Stimulated activated CD8-positive, alpha-beta memory T cell treated with anti-CD3 and anti-CD28 coated beads, Interleukin-15, amount 100 ng/mL, for 4 hours (primary cell): Measurements from ENCODE around the gene SUV39H2.
"Not testable (repeated sequence)": the region's sequence is repeated elsewhere in the genome, so short reads cannot be mapped to it uniquely, and the experiment has no call there.

Experiments used
- DNase-seq, 2 donors: peaks; one replicate each; pipeline ENCODE4 v3.0.0-alpha.2; 2020; ENCODE audit warnings: low read depth in 2 of 2

SUV39H2 gene

DNA sequence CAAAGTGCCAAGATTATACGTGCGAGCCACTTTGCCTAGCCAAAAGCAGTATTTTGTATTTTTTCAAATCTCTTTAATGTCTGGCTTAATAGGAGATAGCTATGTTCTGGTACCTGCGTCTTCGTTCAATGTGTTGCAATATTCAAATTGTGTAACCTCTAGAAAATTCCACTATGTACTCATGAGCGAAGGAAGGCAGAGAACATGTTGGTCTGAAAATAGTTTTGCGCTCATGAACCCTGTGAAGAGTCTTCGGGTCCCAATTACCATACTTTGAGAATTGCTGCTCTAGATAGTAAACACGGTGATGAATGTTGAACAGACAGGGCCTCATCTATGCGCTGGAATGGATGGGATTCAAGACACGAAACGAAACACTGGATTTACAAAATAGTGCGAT, 2.7 kb upstream of the SUV39H2 start:
- no peak for DNase-seq

DNA sequence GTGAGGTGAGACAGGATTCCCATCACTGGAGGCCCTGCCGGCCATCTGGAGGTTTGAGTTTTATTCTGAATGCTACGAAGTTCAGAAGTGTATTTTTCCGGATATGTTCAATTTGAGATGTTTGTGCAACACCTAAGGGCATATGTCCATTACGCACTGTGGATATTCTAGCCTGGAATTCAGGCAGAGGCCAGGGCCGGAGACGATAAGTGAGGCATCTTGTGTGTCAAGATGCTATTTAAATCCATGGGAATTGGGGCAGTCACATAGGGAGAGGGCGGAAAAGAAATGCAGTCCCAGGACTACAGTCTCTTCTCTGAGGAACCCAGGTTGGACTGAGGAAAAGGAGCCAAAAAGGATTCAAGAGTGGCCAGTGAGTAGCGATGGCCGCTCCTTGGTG, 1.9 kb upstream of the SUV39H2 start:
- DNase-seq: no peak

DNA sequence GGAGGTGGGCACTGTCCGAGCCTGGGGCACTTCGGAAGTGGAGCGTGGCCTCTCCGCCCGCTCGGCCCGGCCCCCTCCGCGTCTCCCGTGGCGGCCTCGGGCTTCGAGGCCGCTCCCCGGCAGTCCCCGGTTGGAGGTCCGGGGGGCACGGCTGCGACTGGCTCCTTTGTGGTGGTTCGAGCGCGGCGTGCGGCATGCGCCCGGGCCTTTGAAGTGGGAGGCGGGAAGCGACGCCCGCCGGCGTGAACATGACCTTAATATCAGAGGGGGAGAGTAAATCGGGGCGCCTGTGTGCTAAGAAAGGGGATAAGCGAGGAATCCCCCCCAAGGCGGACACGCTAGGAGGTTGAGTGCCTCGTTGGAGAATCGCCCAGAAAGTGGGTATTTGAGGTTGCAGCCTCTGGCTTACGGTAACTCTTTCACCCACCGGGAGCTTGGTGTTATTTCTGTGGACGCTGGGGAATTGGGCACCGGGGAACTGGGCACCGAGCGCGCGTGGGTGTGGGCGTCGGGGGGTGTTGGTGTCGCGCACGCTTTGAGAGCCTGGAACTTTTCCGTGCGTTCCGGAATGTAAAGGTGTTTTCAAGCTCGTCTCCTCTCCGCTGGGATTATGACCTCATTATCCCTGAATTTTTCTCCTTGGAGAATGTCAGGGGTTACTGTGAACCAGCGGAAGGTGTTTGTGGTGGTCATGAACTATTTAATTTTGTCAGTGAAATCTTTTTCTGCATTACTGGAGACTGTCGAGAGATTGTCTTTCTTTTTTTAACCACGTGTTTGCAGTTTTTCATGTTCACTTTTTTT, 660 bp downstream of the SUV39H2 start:
- DNase-seq: peak; percentile 10 to 12

DNA sequence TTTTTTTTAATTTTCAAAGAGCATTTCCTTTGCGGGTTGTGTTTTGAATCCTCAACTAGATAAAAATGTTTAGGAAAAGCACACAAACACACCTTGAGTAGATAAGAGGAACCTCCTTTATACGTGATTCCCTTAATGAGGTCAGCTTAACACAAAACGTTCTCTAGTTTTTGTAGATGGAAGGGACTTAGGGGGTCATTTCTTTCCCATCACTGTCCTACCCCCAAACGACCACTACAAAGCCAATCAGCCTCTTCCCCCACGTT, 1.2 kb downstream of the SUV39H2 start:
- no peak for DNase-seq

DNA sequence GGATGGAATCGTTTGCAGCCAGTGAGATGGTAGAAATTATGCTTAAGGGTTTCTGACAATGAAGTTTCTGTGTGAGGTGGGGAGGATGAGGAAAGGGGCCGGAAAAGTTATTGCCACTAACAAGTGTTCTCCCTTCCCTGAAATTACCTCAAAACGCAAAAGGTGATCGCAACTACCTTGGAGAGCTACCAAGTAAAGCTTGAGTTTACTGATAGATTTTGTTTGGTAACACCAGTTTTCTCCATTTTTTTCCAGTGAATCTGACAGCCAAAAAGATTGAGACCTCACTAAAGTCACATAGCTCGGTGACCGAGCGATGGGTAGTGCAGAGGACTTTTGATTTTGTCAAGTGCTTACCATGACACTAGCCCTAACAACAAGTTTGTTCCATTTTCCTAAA, 1.6 kb downstream of the SUV39H2 start:
- DNase-seq: no peak

DNA sequence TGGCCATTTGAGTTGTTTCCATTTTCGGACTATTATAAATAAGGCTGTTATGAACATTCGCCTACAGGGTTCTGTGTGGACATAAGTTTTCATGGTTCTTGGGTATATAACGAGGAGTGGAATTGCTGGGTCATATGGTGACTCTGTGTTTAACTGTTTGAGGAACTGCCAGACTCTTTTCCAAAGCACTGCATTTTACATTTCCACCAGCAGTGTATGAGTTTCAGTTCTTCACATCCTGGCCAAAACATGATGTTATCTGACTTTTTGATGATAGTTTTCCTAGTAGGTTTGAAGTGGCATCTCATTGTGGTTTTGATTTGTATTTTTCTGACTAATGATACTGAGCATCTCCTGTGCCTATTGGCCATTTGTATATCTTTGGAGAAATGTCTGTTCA, 5.4 kb downstream of the SUV39H2 start:
- DNase-seq: no peak

DNA sequence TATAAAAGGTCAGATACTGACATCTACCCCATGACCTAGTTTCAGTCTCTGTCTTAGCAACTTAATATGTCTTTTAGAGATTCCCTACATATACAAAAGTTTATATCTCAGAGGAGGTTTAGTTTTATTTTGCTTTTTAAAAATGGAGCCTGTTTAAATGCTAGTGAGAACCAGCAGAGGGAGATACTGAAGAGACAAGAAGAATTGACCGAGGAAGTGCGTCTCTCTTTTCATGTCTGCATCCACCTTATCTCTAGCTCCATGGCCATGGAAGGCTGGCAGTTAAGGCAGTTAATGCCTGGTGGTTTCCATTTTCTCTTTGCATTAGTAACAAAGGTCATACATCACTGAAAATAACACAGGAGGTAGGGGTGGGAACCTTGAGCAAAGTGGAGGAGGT, 10.7 kb downstream of the SUV39H2 start:
- DNase-seq: no peak

DNA sequence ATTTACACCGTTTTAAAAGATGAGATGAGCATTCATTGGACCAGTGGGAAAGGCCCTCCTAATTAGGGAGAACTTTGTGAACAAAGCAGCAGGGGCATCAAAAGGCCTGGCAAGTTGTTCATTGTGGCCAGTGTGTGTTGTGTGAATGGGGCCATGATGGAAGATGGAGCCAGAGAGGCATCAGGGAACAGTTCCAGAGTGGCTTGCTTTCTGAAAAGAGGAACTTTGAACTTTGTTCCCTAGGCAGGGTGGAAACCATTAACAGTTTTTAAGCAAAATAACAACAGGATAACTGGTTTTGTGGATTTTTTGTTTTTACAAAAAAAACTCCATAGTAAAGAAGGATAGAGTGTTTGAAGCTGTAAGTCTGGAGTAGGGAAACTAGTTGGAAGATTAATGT, 12.5 kb downstream of the SUV39H2 start:
- no peak for DNase-seq

DNA sequence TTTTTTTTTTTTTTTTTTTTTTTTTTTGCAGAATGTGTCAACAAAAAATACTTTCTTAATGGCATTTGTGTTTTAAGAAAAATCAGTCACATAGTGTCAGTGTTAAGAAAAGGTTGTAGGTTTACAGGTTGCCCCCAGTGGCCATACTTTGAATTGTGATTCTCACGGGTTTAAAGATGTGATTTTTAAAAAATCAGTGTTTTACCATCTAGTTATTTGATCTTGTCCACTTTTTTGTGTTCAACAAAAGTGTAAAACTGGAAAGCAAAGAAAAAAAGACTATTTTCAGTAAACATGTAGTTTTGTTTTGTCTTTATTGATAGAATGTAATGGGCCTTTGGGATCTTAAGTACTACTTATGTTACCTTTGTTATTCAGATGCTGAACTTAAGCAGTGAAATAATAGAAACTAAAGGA, 25.7 kb downstream of the SUV39H2 start:
- no peak for DNase-seq

DNA sequence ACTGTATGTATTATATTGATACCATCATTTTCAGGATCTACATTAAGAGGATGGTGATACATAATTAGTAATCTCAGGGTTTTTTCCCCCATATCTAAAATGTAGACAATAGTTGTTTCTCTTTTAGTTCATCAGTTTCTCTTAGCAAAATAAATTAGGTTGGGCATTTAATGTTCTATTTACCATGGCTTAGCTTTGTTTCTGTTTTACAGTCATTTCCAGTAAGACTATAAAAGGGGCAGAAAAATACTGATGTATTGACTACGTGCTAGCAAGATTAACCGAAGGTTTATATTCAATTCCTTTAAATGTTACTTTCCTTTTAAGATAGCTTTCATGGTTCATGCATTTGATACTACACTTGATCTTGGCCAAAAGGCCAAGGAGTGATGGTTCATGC, 26.2 kb downstream of the SUV39H2 start:
- DNase-seq: no peak

DNA sequence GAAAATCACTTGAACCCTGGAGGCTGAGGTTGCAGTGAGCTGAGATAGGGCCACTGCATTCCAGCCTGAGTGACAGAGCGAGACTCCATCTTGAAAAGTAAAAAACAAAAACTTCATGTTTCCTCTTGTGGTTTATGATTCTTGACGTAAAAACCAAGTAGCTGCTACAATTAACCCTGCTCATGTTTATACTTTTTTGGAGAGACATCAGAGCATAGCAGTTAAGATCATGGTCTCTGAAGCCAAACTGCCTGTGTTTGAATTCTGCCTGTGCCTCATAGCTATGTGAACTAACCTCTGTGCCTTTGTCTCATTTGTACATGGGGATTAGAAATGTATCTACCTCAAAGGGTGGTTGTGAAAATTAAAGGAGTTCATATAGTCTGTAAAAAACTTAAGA, 27.2 kb downstream of the SUV39H2 start:
- no peak for DNase-seq

DNA sequence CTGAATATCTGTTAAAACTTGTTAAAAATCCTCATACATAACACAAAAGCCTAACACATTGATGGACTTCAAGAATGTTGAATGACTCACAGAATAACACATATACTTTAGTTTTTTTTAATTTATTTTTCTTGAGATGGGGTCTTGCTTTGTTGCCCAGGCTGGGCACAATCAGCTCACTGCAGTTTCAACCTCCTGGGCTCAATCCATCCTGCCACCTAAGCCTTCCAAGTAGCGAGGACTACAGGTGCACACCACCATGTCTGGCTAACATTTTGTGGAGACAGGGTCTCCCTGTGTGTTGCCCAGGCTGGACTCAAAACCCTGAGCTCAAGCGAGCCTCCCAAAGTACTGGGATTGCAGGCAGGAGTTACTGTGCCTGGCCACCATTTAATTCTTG, 28.1 kb downstream of the SUV39H2 start:
- no peak for DNase-seq

DNA sequence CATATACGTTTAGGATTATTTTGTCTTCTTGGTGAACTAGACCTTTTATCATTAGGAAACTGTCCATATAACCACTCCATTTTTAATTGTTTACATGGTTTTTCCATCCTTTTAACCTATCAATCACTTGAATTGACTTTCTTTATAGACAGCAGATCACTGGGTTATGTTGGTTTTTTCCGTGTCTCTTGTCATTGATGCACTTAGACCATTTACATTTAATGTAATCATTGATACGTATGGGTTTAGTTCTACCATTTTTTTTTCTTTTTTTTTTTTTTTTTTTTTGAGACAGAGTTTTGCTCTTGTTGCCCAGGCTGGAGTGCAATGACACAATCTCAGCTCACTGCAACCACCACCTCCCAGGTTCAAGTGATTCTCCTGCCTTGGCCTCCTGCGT, 28.9 kb downstream of the SUV39H2 start:
- not testable (repeated sequence) for DNase-seq

DNA sequence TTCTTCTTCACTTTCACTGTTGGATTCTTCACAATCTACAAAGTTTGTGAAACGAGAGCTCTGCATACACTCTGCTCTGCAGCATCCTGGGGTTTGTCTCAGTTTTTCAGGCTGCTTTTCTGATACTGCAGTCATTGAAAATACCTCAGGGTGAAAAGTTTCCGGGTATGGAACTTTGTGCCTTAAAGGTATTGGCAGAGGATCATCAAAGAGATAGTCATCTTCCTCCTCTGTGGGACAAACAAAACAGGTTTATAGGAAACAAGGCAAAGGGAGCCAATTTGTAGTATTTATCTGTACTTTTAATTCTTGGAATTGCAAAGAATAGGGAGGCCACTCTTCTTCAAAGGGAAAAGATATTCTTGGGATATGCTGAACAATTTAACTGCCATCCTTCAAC, 30.4 kb downstream of the SUV39H2 start:
- DNase-seq: no peak

DNA sequence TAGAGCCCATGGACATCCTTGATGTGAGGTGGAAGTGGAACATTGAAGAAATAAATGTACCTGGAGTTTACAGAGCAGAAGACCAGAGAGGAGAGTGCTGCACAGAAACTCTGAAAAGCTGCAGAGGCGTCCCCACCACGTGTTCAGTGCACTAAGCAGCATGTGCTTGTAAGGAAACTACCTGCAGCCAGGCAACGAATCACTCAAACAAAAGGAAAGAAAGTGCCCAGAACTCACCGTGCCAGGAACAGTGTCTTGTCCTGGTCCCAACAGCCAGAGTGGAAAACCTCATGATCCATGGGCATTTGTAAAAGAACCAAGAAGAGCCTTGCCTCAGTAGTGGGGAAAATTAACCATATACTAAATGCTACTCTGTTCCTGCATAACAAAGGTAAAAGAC, 32.3 kb downstream of the SUV39H2 start:
- no peak for DNase-seq

DNA sequence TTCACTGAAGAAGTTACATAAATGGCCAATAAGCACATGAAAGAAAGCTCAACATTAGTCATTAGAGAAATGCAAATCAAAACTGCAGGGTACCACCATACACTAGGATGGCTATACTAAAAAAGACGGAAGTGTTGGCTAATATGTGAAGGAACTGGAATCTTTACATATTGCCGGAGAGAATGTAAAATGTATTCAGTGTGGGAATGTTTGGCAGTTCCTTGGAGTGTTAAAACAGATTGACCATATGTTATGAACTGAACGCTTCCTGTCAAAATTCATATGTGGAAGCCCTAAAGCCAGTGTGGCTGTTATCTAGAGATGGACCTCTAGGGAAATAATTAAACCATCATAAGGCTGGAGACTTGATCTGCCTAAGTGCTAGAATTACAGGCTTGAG, 33.1 kb downstream of the SUV39H2 start:
- no peak for DNase-seq

DNA sequence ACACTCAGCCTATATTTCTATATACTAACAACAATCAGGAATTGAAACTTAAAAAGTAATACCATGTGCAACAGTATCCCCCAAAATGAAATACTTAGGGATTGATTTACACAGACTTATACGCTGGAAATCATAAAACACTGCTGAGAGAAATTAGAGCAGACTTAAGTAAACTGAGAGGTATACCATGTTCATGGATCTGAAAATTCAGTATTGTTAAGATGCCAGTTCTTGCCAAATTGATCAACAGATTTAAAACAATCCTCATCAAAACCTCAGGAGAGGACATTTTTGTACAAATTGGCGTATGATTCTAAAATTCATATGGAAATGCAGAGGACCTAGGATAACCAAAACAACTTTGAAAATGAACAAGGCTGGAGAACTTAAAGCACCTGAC, 37.9 kb downstream of the SUV39H2 start:
- DNase-seq: no peak

DNA sequence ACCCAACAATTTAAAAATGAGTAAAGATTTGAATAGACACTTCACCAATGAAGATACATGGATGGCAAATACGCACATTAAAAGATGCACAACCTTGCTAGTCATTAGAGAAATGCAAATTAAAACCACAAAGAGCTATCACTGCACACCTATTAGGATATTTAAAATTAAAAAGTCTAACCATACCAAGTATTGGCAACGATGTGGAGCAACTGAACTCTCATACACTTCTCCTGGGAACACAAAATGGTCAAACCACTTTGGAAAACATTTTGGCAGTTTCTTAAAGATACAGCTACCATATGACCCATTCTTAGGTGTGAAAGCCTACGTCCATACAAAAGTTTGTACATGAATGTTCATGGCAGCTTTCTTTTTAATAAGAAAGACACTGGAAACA, 39.2 kb downstream of the SUV39H2 start:
- DNase-seq: no peak

DNA sequence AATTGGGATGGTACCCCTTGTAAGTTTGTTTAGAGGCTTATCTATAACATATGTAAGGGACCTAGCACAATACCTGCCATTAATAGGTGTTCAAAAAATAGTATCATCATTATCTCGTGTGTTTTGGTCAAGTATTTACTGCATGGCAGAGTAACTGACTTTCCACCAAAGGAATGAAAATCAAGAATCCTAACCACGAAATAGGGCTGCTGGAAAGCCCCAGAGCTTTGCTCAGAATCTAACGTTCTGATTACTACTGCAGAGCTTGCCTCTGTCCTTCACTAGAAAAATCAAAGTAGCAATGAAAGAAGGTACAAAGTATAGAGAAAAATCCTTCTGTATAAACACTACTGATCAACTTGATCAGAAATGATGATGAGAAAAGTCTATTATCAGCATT, 40.3 kb downstream of the SUV39H2 start:
- DNase-seq: no peak

DNA sequence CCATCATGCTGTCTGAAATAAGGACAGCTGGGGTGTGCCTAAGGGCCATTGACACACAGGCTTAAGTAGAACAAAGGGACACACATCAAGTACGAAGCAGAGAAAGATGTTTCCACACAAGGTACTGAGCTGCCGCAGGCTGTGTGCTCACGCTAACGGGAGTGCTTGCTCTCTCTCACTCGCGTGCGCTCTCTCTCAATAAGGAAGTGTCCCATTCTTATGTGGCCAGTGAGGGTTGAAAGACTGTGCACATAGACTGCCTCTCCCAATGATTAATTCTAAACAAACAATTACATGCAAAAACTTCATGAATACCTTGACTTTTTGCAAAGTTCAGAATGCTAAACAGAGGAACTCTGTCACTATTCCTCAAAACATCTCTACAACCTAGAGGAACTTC, 45.3 kb downstream of the SUV39H2 start:
- DNase-seq: no peak

DNA sequence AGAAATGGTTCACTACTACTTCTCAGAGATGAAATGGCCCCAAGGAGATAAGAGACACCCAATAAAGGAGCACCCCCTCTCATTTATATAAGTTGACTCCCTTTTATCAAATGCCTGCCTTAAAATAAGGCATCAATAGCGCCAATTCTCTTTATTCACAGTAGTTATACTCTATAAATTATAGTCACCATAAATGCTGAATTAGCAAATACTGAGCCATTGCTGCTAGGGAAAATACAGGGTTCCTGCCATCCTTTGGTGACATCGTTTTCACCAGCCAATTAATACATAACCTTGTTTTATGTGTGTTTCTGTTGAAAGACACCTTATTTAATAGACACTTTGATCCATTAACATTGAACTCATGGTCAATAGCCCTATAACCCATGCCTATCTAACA, 46.6 kb downstream of the SUV39H2 start:
- DNase-seq: no peak

DNA sequence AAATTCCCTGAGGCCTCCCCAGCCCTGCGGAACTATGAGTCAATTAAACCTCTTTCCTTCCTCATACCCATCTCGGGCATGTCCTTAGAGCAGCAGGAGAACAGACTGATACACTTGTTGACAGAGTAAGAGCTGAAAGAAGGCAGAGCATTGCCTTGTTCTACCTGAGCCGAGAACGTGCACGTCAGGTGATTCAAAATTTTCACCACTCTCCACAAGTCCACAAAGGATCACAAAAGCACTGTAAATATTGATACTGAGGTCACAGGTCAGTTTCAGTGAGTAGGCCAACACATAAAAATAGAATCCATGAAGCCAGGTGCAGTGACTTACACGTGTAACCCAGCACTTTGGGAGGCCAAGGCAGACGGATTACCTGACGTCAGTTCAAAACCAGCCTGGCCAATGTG, 47.4 kb downstream of the SUV39H2 start:
- DNase-seq: no peak

DNA sequence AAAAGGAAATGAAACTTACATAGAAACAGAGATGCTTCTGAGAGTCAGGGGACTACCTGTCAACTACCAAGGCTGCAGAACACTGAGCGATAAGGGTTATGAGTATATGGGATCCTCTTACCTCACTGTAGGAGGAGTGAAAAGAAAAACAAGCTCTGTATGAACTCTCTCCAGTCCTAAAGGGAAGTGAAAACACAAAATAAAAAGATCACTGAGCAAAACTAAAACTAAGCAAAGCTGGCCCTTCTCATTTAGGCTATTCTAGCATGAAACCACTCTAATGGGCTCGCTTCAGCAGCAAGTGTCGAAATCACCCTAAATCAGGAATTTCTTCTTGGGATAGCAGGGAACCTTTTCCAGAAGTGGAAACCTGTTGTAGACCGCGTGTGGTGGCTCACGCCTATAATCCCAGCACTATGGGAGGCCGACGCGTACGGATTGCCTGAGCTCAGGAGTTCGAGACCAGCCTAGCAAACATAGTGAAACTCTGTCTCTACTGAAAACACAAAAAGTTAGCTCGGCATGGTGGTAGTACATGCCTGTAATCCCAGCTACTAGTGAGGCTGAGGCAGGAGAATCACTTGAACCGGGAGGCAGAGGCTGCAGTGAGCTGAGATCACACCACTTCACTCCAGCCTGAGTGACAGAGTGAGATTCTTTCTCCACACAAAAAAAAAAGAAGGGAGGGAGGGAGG, 48.2 kb downstream of the SUV39H2 start:
- DNase-seq: no peak

DNA sequence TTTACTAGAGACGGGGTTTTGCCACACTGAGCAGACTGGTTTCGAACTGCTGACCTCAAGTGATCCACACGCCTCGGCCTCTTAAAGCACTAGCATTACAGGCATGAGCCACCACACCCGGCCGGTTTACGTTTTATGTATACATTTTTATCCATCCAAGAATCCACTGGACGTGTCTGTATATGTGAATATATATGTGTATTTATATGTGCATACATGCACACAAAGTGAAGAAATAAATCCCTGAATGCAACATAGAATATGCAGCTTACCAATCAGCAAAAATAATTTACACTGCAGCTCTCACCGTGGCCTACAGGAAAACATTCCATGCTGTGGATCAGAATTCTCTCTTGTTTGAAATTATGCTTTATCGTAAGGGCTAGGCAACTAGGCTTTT, 51.9 kb downstream of the SUV39H2 start:
- no peak for DNase-seq
